Measurements from ENCODE around the gene PSMG3. TPM values are rescaled to one million over a fixed set of nuclear protein-coding genes. Genes with fewer than 3 reads are reported as not detected.
"Not testable (repeated sequence)": the region's sequence is repeated elsewhere in the genome, so short reads cannot be mapped to it uniquely, and the experiment has no call there.

The PSMG3 gene
- total and polyA plus RNA-seq, 3 donors from 2014 or later, result 23.7 to 44.5 (median 39.1) TPM

DNA sequence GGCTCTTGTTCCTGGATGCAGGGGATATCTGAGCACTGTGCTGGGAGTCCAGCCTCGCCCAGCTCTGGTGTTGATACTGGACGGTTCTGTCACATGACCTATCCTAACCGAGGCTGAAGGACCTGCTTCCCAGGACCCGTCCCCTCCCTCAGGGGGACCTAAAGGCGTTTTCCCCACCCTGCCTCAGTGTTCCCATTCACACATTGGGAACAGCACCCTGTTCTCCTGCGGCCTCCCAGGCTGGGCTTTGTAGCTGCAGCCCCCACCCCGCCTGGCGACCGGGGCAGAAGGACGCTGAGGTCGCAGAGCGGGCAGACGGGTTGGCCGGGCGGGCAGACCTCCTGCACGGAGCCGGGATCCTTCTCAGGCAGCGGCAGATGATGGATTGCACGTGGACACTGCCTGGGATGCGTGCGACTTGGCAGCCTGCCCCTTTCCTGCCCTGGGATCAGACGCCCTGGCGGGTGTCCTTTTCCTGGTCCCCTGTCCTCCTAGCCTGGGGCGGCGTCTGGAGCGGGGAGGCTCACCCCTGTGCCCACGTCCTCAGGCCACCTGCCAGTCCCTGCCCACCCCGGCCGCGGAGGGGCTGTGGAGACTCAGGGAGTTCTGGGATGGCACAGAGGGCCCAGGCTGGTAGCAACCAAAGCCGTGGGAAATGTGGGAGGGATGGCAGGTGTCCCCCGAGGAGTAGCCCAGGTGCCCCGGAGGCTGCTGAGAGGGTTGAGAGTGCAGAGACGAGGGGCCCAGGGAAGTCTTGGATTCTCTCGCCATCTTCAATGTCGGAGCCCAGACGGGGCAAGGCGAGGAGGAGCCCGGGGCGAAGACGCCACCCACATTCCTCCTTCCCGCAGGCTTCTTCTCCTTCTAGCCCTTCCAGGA lies 17.2 kb upstream of the PSMG3 start:
- no peaks in the 10 kb centered on the region for H3K36me3 ChIP-seq (ENCODE audit: low read depth, missing control alignments)
- H3K4me3 ChIP-seq, result no peak overlapping the region
- no peak for DNase-seq
- no peaks in the 10 kb centered on the region for H3K27me3 ChIP-seq
- no peaks in the 10 kb centered on the region for H3K4me1 ChIP-seq
- H3K27ac ChIP-seq, result no peak overlapping the region
- intact Hi-C loops (cut with DNase I; ENCODE audit: low total_unique reads), result no loop called here
- WGBS, 2 donors, result 58 to 81% methylated on average over 18 to 42 of the region's 42 CpGs
- no peaks in the 10 kb centered on the region for H3K9me3 ChIP-seq
- TF ChIP-seq POLR2A (IDR thresholded peaks at IDR 0.05), result no peak
- TF ChIP-seq, protein P1, sequence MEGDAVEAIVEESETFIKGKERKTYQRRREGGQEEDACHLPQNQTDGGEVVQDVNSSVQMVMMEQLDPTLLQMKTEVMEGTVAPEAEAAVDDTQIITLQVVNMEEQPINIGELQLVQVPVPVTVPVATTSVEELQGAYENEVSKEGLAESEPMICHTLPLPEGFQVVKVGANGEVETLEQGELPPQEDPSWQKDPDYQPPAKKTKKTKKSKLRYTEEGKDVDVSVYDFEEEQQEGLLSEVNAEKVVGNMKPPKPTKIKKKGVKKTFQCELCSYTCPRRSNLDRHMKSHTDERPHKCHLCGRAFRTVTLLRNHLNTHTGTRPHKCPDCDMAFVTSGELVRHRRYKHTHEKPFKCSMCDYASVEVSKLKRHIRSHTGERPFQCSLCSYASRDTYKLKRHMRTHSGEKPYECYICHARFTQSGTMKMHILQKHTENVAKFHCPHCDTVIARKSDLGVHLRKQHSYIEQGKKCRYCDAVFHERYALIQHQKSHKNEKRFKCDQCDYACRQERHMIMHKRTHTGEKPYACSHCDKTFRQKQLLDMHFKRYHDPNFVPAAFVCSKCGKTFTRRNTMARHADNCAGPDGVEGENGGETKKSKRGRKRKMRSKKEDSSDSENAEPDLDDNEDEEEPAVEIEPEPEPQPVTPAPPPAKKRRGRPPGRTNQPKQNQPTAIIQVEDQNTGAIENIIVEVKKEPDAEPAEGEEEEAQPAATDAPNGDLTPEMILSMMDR (IDR thresholded peaks at IDR 0.05), result no peak

DNA sequence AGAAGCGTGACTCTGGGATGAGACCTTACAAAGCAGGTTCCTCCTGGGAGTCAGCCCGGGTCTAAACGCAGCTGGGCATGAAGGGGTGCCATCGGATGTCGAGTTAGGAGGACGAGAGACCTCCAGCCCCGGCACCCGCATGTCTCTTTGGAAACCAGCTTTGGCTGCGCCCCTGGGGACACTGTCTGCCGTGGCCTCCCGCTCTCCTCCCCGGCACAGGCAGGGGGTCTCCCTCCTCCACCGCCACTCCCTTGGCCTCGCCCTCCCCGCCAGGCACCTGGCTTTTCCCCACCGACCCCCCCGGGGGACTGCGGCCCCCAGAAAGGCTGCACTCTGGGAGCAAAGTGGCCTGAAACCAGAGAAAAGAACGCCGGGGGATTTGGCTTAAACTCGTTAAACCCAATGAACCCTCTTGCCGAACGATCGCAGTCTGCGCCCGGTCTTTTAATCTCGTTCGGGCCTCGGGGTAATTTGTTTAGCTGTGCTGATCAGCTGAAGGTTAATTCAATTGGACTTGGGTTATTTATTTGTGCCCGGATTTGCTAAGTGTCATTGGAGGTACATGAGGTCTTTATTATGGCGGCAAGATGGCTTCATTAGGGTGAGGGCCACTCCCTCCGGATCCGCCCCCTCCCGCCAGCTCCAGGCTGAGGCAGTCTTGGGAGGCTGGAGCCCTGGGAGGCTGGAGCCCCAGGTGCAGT lies 16.4 kb upstream of the PSMG3 start:
- H3K4me1 ChIP-seq, result no peaks in the 10 kb centered on the region
- no peak for DNase-seq
- TF ChIP-seq, protein P1 (IDR thresholded peaks at IDR 0.05), result no peak
- no peak for TF ChIP-seq POLR2A (IDR thresholded peaks at IDR 0.05)
- no peak overlapping the region for H3K4me3 ChIP-seq
- 74 to 87% methylated on average over 20 to 34 of the region's 34 CpGs for WGBS, 2 donors
- no peaks in the 10 kb centered on the region for H3K36me3 ChIP-seq (ENCODE audit: low read depth, missing control alignments)
- intact Hi-C loops (cut with DNase I; ENCODE audit: low total_unique reads), result no loop called here
- H3K27me3 ChIP-seq, result no peaks in the 10 kb centered on the region
- H3K27ac ChIP-seq, result no peak overlapping the region
- H3K9me3 ChIP-seq, result no peaks in the 10 kb centered on the region

DNA sequence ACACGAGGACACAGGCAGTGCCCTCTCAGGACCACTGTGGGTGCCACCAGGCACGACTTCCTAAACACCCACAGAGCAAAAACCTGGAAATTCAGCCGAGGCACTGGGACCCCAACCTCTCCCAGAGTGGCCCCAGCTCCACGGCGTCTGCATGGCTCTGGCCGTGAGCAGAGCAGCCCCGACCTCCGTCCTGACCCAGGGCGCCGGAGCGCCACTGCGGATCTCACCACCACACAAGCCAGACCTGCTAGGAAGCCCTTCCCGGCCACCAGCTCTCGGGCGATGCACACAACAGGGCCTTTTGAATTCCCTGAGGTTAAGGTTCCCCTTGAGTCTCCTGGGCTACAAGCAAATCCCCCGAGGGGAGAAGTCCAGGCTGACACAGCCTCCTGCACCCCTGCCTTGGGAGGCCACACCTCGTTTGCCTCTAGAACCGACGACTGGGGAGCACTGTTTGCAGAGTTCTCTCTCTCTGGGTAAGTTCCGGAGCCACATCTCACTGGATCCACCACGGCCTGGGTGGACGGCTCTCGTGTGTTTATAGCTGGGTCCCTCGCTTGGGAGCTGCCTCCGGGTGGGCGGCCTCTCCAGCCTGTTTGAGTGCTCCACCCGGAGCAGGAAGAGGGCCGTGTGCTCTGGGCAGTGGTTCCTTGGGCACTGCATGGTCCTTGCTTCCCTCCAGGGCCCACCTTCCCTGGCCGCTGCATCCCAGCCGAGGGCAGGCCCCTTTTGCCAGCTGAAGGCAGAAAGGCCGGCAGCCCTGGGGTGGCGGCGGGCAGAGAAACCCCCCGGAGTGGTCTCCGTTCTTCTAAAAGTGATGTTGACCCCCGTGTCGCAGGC lies 15.5 kb upstream of the PSMG3 start:
- no peaks in the 10 kb centered on the region for H3K36me3 ChIP-seq (ENCODE audit: low read depth, missing control alignments)
- TF ChIP-seq POLR2A (IDR thresholded peaks at IDR 0.05), result no peak
- TF ChIP-seq, protein P1 (IDR thresholded peaks at IDR 0.05), result no peak
- intact Hi-C loops (cut with DNase I; ENCODE audit: low total_unique reads), result no loop called here
- no peak overlapping the region for H3K4me3 ChIP-seq
- 89 to 91% methylated on average over 30 to 37 of the region's 37 CpGs for WGBS, 2 donors
- no peaks in the 10 kb centered on the region for H3K9me3 ChIP-seq
- no peak for DNase-seq
- H3K27ac ChIP-seq, result no peak overlapping the region
- no peaks in the 10 kb centered on the region for H3K27me3 ChIP-seq
- H3K4me1 ChIP-seq, result no peaks in the 10 kb centered on the region

DNA sequence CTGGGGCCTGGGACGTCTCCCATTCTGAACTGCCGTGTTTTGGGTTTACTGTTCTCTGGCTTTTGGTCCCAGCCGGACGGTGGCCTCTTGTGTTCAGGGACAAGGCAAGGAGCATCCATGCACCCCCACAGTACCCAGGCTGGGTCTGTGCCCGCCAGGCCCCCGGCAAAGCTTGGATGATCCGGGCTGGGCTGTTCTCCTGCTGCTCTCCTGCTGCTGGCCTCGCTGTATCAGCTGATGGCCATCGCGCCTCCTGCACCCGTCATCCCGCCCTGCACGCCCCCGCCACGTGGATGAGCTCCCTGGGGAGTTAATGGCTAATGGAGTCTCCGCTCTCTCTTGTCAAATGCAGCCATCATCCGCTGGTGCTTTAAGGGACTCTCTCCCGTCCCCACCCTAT lies 14.9 kb upstream of the PSMG3 start:
- Histone ChIP-seq H3K27ac (no peak overlapping the region), H3K9me3 (no peaks in the 10 kb centered on the region), H3K36me3 (ENCODE audit: low read depth, missing control alignments) (no peaks in the 10 kb centered on the region), H3K4me1 (no peaks in the 10 kb centered on the region), H3K27me3 (no peaks in the 10 kb centered on the region), H3K4me3 (no peak overlapping the region)
- DNase-seq, result no peak
- intact Hi-C loops (cut with DNase I; ENCODE audit: low total_unique reads), result no loop called here
- 84 to 91% methylated on average over 13 to 18 of the region's 18 CpGs for WGBS, 2 donors
- TF ChIP-seq POLR2A (IDR thresholded peaks at IDR 0.05), result no peak
- TF ChIP-seq, protein P1 (IDR thresholded peaks at IDR 0.05), result no peak

DNA sequence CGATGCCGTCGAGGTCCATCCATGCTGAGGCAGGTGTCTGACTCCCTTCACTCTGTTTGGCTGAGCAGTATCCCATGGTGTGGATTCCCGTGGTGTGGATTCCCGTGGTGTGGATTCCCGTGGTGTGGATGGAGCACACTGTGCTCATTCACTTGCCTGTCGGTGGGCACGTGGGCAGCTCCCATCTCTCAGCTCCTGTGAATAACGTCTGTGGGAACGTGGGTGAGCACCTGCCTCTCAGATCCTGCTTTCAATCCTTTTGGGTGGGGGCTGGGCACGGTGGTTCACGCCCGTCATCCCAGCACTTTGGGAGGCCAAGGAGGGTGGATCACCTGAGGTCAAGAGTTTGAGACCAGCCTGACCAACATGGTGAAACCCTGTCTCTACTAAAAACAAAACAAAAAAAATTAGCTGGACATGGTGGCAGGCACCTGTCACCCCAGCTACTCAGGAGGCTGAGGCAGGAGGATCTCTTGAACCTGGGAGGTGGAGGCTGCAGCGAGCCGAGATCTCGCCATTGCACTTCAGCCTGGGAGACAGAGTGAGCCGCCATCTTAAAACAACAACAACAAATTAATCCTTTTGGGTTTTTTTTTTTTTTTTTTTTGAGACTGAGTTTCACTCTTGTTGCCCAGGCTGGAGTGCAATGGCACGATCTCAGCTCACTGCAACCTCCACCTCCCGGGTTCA lies 13.6 kb upstream of the PSMG3 start:
- WGBS, 2 donors, result 82 to 87% methylated on average over 19 of the region's 19 CpGs
- H3K4me1 ChIP-seq; DNase-seq; H3K27me3 ChIP-seq; H3K27ac ChIP-seq; intact Hi-C loops (cut with DNase I; ENCODE audit: low total_unique reads); H3K4me3 ChIP-seq; H3K9me3 ChIP-seq; H3K36me3 ChIP-seq (ENCODE audit: low read depth, missing control alignments): not testable (repeated sequence)

Measured in testis (tissue), 3 donors.